DND-41 (cell line): ENCODE data around the gene THBS3.

Experiments used
- ATAC-seq: fragments of 200-7000 bp; cut with Tn5 transposase; 3 replicates; pipeline ENCODE4 v1.9.1; 2021; ENCODE audit warnings: low read depth; ENCODE audit not compliant: insufficient read depth
- DNase-seq: peaks from one replicate; pipeline ENCODE4 v3.0.0-alpha.2; 2020
- H2AFZ ChIP-seq: 2 replicates; pipeline ENCODE4 v1.6.0; 2012; ENCODE audit warnings: low read depth, low read length
- H3K27ac ChIP-seq: 2 replicates; pipeline ENCODE4 v1.5.1; 2012; ENCODE audit warnings: low read length, inconsistent platforms
- H3K27me3 ChIP-seq: fragments of 200-600 bp; sonication (generic); 2 replicates; pipeline ENCODE4 v1.6.0; 2012; ENCODE audit warnings: low read length, mild to moderate bottlenecking, inconsistent platforms; ENCODE audit not compliant: insufficient read depth, poor library complexity
- H3K36me3 ChIP-seq: 2 replicates; pipeline ENCODE4 v1.5.1; 2012; ENCODE audit warnings: low read length, inconsistent platforms; ENCODE audit not compliant: insufficient read depth
- H3K4me1 ChIP-seq: 2 replicates; pipeline ENCODE4 v1.5.1; 2012; ENCODE audit warnings: mild to moderate bottlenecking, low read length; ENCODE audit not compliant: insufficient read depth
- H3K4me2 ChIP-seq: 2 replicates; pipeline ENCODE4 v1.6.0; 2012; ENCODE audit warnings: mild to moderate bottlenecking, moderate library complexity, low read length, inconsistent platforms; ENCODE audit not compliant: insufficient read depth
- H3K4me3 ChIP-seq, 2 experiments: fragments of 200-600 bp in 1 of 2; shearing (Covaris generic) in 1 of 2; 2 replicates each; pipeline ENCODE4 v1.5.1; 2012 to 2016; ENCODE audit warnings: inconsistent platforms in 2 of 2, low read length in 2 of 2, mild to moderate bottlenecking in 2 of 2, low read depth in 1 of 2, moderate library complexity in 1 of 2
- H3K79me2 ChIP-seq: 2 replicates; pipeline ENCODE4 v1.6.0; 2012; ENCODE audit warnings: low read length, inconsistent platforms; ENCODE audit not compliant: insufficient read depth
- H3K9ac ChIP-seq: 2 replicates; pipeline ENCODE4 v1.6.0; 2012; ENCODE audit warnings: low read depth, mild to moderate bottlenecking, inconsistent platforms, low read length, moderate library complexity
- H3K9me3 ChIP-seq: 2 replicates; pipeline ENCODE4 v1.5.1; 2012; ENCODE audit warnings: low read length, moderate library complexity, mild to moderate bottlenecking, inconsistent platforms; ENCODE audit not compliant: insufficient read depth, severe bottlenecking
- H4K20me1 ChIP-seq: 2 replicates; pipeline ENCODE4 v1.6.0; 2012; ENCODE audit warnings: low read length; ENCODE audit not compliant: insufficient read depth
- CTCF ChIP-seq: IDR thresholded peaks from 2 replicates; pipeline ENCODE4 v1.5.1; 2012; ENCODE audit warnings: borderline replicate concordance, low read length, moderate library complexity, mild to moderate bottlenecking; ENCODE audit not compliant: poor library complexity, severe bottlenecking; ENCODE audit errors: extremely low read depth
- EZH2 ChIP-seq: IDR thresholded peaks from 3 replicates; pipeline ENCODE4 v1.6.1; 2012; ENCODE audit warnings: borderline replicate concordance, low read depth, mild to moderate bottlenecking, moderate library complexity, low read length, inconsistent platforms; ENCODE audit not compliant: severe bottlenecking

THBS3 gene

GRCh38 chr1:155199792-155200191, 7.9 kb downstream of the THBS3 start:
- Histone ChIP-seq H3K79me2 (0 out of 2 replicates have a peak, but pooled peaks cover 8% of the 10 kb centered on the region), H3K27ac (no peak overlapping the region), H3K9me3 (no peaks in the 10 kb centered on the region), H3K4me3 (no peak overlapping the region), H4K20me1 (0 out of 2 replicates have a peak, but pooled peaks cover 5% of the 10 kb centered on the region), H3K36me3 (peaks cover 9% of the 10 kb centered on the region), H3K4me1 (peaks cover 14% of the 10 kb centered on the region), H3K27me3 (no peaks in the 10 kb centered on the region), H2AFZ (no peak overlapping the region), H3K9ac (no peak overlapping the region), H3K4me2 (no peak overlapping the region)
- ATAC-seq (no peak), DNase-seq (no peak)
- TF ChIP-seq CTCF (no peak), EZH2 (no peak)

GRCh38 chr1:155198547-155198906, 9.2 kb downstream of the THBS3 start:
- no peak overlapping the region for H3K9ac ChIP-seq
- no peak overlapping the region for H3K4me3 ChIP-seq
- ATAC-seq (no peak), DNase-seq (no peak)
- 0 out of 2 replicates have a peak, but pooled peaks cover 5% of the 10 kb centered on the region for H4K20me1 ChIP-seq
- 0 out of 2 replicates have a peak, but pooled peaks cover 8% of the 10 kb centered on the region for H3K79me2 ChIP-seq
- H3K27me3 ChIP-seq = no peaks in the 10 kb centered on the region
- H3K9me3 ChIP-seq = no peaks in the 10 kb centered on the region
- peaks cover 9% of the 10 kb centered on the region for H3K36me3 ChIP-seq
- H2AFZ ChIP-seq = no peak overlapping the region
- peaks cover 24% of the 10 kb centered on the region for H3K4me1 ChIP-seq
- H3K4me2 ChIP-seq = no peak overlapping the region
- no peak overlapping the region for H3K27ac ChIP-seq
- TF ChIP-seq CTCF = no peak
- no peak for TF ChIP-seq EZH2

- no peak overlapping the region for H3K4me2 ChIP-seq
- no peak for DNase-seq
Measured at GRCh38 chr1:155197901-155198546, 9.7 kb downstream of the THBS3 start.

More at GRCh38 chr1:155197901-155198546, 9.7 kb downstream of the THBS3 start:
- ATAC-seq = no peak
- Histone ChIP-seq H3K9me3 (no peaks in the 10 kb centered on the region), H3K36me3 (peaks cover 9% of the 10 kb centered on the region), H4K20me1 (0 out of 2 replicates have a peak, but pooled peaks cover 5% of the 10 kb centered on the region), H3K79me2 (0 out of 2 replicates have a peak, but pooled peaks cover 8% of the 10 kb centered on the region), H3K27ac (no peak overlapping the region), H3K27me3 (no peaks in the 10 kb centered on the region), H2AFZ (no peak overlapping the region), H3K9ac (no peak overlapping the region), H3K4me1 (peaks cover 29% of the 10 kb centered on the region), H3K4me3 (no peak overlapping the region)
- no peak for TF ChIP-seq CTCF
- no peak for TF ChIP-seq EZH2
